Effector memory CD4-positive, alpha-beta T cell (primary cell): ENCODE data around the gene PLA2G4F.
"Not testable (repeated sequence)": the region's sequence is repeated elsewhere in the genome, so short reads cannot be mapped to it uniquely, and the experiment has no call there.

ENCODE experiments used
- DNase-seq, 3 donors: peaks; one replicate each; pipeline ENCODE4 v3.0.0-alpha.2; 2020
- H3K27ac ChIP-seq: 2 replicates; pipeline ENCODE4 v1.7.0; 2013; ENCODE audit warnings: mild to moderate bottlenecking, low read length, moderate library complexity; ENCODE audit not compliant: insufficient read depth, poor library complexity, severe bottlenecking
- H3K27me3 ChIP-seq: replicated peaks from 2 replicates; pipeline ENCODE4 v1.7.0; 2013; ENCODE audit warnings: mild to moderate bottlenecking, low read length; ENCODE audit not compliant: insufficient read depth, control insufficient read depth, poor library complexity, severe bottlenecking
- H3K36me3 ChIP-seq: 2 replicates; pipeline ENCODE4 v1.7.0; 2013; ENCODE audit warnings: mild to moderate bottlenecking, low read length, moderate library complexity; ENCODE audit not compliant: control insufficient read depth, insufficient read depth
- H3K4me1 ChIP-seq: 2 replicates; pipeline ENCODE4 v1.7.0; 2013; ENCODE audit warnings: low read length, mild to moderate bottlenecking; ENCODE audit not compliant: control insufficient read depth, insufficient read depth, poor library complexity, severe bottlenecking
- H3K4me3 ChIP-seq: 2 replicates; pipeline ENCODE4 v1.7.0; 2013; ENCODE audit warnings: low read length, low read depth, mild to moderate bottlenecking; ENCODE audit not compliant: insufficient read depth, poor library complexity, severe bottlenecking
- H3K9me3 ChIP-seq: 2 replicates; pipeline ENCODE4 v1.7.0; 2013; ENCODE audit warnings: mild to moderate bottlenecking, low read length, moderate library complexity; ENCODE audit not compliant: control insufficient read depth

The PLA2G4F gene

GRCh38 chr15:42091753-42092397 is 64.6 kb downstream of the PLA2G4F start:
- H3K4me3 ChIP-seq, H3K27me3 ChIP-seq, H3K27ac ChIP-seq, H3K4me1 ChIP-seq, DNase-seq, H3K9me3 ChIP-seq, H3K36me3 ChIP-seq: not testable (repeated sequence)

GRCh38 chr15:42090781-42091180 is 65.7 kb downstream of the PLA2G4F start:
- H3K4me1 ChIP-seq = no peaks in the 10 kb centered on the region
- no peaks in the 10 kb centered on the region for H3K27me3 ChIP-seq
- DNase-seq = no peak
- no peak overlapping the region for H3K27ac ChIP-seq
- no peaks in the 10 kb centered on the region for H3K36me3 ChIP-seq
- no peak overlapping the region for H3K4me3 ChIP-seq
- no peaks in the 10 kb centered on the region for H3K9me3 ChIP-seq

GRCh38 chr15:42090370-42090769 is 66.1 kb downstream of the PLA2G4F start:
- Histone ChIP-seq H3K36me3 (no peaks in the 10 kb centered on the region), H3K4me1 (no peaks in the 10 kb centered on the region), H3K9me3 (no peaks in the 10 kb centered on the region), H3K27me3 (no peaks in the 10 kb centered on the region), H3K4me3 (no peak overlapping the region), H3K27ac (no peak overlapping the region)
- DNase-seq = no peak

DNA sequence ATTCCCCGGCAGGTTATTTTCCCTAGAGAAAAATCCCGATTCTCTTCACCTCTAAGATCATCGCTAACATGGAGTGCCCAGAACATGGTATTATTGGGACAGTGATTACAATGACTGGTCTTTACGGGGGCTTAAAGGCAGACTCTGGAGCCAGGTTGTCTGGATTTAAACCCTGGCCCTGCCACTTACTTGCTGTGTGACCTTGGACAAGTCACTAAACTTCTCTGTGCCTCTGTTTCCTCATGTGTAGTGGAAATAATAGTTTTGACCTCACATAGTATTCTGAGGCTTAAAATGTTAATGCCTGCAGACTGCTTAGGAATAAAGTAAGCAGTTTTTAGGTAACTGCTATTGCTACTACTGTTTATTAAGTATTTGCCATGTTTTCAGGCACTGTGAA is 66.5 kb downstream of the PLA2G4F start:
- no peak overlapping the region for H3K4me3 ChIP-seq
- H3K9me3 ChIP-seq = no peaks in the 10 kb centered on the region
- no peaks in the 10 kb centered on the region for H3K36me3 ChIP-seq
- no peaks in the 10 kb centered on the region for H3K4me1 ChIP-seq
- H3K27ac ChIP-seq = no peak overlapping the region
- H3K27me3 ChIP-seq = no peaks in the 10 kb centered on the region
- no peak for DNase-seq
